GM12878 (cell line): ENCODE results near the gene COMMD7. TPM values are rescaled to one million over a fixed set of nuclear protein-coding genes. Genes with fewer than 3 reads are reported as not detected.

ENCODE experiments used
- ATF2 ChIP-seq: IDR thresholded peaks from 2 replicates; pipeline ENCODE4 v1.6.1; 2012; ENCODE audit warnings: low read length, inconsistent platforms
- BACH1 ChIP-seq: fragments of 450-650 bp; IDR thresholded peaks from 2 replicates; pipeline ENCODE4 v1.6.1; 2017; ENCODE audit warnings: mild to moderate bottlenecking, borderline replicate concordance
- CBFB ChIP-seq: IDR thresholded peaks from 2 replicates; pipeline ENCODE4 v1.6.1; 2016; ENCODE audit warnings: antibody characterized with exemption, low read depth
- E2F4 ChIP-seq: IDR thresholded peaks from 2 replicates; pipeline ENCODE4 v1.6.1; 2012; ENCODE audit warnings: low read depth, low read length, improper control_type of control experiment
- LARP7 ChIP-seq: fragments of 450-650 bp; IDR thresholded peaks from 2 replicates; pipeline ENCODE4 v1.6.1; 2017; ENCODE audit warnings: mild to moderate bottlenecking
- RAD21 ChIP-seq: IDR thresholded peaks from 2 replicates; pipeline ENCODE4 v1.6.1; 2011; ENCODE audit warnings: mild to moderate bottlenecking, low read depth, low read length, moderate library complexity; ENCODE audit not compliant: insufficient read depth
- RCOR1 ChIP-seq: conservative IDR thresholded peaks from 2 replicates; pipeline ENCODE4 v1.6.1; 2012; ENCODE audit warnings: low read depth, low read length, improper control_type of control experiment
- STAT3 ChIP-seq: IDR thresholded peaks from 2 replicates; pipeline ENCODE4 v1.6.1; 2011; ENCODE audit warnings: low read depth, low read length, improper control_type of control experiment
- polyA plus RNA-seq, 11 experiments: library from polyadenylated mRNA; depleted of rRNA in 4 of 11; unstranded in 6 of 11; stranded (reverse) in 5 of 11; fragments of >200 nt; fragmentation: Nextera tagmentation in 4 of 11; fragmentation: Illumina TruSeq in 1 of 11; extraction: Ambion mirVana in 4 of 11; extraction: Trizol in 1 of 11; gene quantifications; 1 replicate in 1 of 11; 2 replicates in 10 of 11; pipeline versions ENCODE4 v1.2.1 to v1.2.3, GENCODE V29; 2011 to 2016; ENCODE audit warnings: inconsistent platforms in 2 of 11, missing spikeins in 2 of 11, low read depth in 1 of 11
- total RNA-seq, 4 experiments: library from RNA; depleted of rRNA in 3 of 4; stranded (reverse); fragments of >200 nt in 3 of 4; fragmentation: Illumina TruSeq in 1 of 4; extraction: Trizol in 1 of 4; gene quantifications; 2 replicates each; pipeline versions ENCODE4 v1.2.1 to v1.2.3, GENCODE V29; 2013 to 2021
- TF ChIP-seq, protein P1 (sequence below): fragments of 450-650 bp; formaldehyde crosslinking; IDR thresholded peaks from 2 replicates; pipeline ENCODE4 v1.4.0; 2022; ENCODE audit warnings: mild to moderate bottlenecking, moderate library complexity
- TF ChIP-seq, protein P2 (sequence below): fragments of 450-650 bp; IDR thresholded peaks from 2 replicates; pipeline ENCODE4 v1.6.1; 2017; ENCODE audit warnings: mild to moderate bottlenecking, moderate library complexity

COMMD7 gene
- total and polyA plus RNA-seq, 10 of the 15 experiments (the other 5 are each of a cell fraction or from before 2014, with no cell fraction given): 9.1 to 61.0 (median 27.7) TPM

DNA sequence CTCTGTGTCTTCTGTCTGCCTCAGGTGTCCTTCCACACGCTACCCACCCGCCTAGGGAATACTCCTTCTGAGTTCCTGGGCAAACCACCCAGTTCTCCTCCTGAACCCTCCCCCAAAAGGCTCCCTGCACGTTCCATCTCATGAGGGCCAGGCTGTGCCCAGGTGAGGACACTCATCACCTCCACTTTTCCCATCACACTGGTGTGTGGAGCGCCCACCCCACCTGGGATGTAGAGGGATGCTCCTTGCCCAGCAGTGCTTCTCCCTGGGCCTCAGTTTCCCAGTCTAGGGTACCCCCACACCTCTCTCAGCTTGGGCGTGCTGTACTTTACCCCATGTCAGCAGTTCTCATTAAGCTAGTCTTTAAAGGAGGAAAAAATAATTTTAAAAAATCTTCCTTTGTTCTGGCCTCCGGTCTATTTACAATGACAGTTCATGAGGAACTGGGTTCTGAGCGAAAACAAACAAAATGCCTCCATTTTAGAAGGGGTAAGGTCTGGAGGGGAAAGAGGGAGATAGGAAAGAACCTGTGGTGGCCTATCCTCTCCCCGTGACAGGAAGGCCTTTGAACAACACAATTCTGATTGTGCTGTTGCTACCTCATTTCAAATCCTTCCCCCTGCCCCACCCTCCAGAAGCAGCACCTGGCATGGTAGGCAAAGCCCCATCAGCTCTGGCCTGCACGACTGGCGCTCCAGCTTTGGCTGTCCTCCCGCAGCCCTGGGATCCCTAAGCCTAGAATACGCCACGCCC lies 67.9 kb downstream of the COMMD7 start (continued):
- TF ChIP-seq, protein P1, sequence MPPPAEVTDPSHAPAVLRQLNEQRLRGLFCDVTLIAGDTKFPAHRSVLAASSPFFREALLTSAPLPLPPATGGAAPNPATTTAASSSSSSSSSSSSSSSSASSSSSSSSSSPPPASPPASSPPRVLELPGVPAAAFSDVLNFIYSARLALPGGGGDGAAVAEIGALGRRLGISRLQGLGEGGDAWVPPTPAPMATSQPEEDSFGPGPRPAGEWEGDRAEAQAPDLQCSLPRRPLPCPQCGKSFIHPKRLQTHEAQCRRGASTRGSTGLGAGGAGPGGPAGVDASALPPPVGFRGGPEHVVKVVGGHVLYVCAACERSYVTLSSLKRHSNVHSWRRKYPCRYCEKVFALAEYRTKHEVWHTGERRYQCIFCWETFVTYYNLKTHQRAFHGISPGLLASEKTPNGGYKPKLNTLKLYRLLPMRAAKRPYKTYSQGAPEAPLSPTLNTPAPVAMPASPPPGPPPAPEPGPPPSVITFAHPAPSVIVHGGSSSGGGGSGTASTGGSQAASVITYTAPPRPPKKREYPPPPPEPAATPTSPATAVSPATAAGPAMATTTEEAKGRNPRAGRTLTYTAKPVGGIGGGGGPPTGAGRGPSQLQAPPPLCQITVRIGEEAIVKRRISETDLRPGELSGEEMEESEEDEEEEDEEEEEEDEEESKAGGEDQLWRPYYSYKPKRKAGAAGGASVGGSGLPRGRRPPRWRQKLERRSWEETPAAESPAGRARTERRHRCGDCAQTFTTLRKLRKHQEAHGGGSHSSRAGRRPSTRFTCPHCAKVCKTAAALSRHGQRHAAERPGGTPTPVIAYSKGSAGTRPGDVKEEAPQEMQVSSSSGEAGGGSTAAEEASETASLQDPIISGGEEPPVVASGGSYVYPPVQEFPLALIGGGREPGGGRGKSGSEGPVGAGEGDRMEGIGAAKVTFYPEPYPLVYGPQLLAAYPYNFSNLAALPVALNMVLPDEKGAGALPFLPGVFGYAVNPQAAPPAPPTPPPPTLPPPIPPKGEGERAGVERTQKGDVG (CRISPR knock-in tag): no peak
- TF ChIP-seq E2F4: no peak
- no peak for TF ChIP-seq RCOR1
- no peak for TF ChIP-seq ATF2
- TF ChIP-seq LARP7: no peak
- TF ChIP-seq RAD21: no peak
- TF ChIP-seq CBFB: no peak
- no peak for TF ChIP-seq BACH1
- no peak for TF ChIP-seq STAT3
- TF ChIP-seq, protein P2, sequence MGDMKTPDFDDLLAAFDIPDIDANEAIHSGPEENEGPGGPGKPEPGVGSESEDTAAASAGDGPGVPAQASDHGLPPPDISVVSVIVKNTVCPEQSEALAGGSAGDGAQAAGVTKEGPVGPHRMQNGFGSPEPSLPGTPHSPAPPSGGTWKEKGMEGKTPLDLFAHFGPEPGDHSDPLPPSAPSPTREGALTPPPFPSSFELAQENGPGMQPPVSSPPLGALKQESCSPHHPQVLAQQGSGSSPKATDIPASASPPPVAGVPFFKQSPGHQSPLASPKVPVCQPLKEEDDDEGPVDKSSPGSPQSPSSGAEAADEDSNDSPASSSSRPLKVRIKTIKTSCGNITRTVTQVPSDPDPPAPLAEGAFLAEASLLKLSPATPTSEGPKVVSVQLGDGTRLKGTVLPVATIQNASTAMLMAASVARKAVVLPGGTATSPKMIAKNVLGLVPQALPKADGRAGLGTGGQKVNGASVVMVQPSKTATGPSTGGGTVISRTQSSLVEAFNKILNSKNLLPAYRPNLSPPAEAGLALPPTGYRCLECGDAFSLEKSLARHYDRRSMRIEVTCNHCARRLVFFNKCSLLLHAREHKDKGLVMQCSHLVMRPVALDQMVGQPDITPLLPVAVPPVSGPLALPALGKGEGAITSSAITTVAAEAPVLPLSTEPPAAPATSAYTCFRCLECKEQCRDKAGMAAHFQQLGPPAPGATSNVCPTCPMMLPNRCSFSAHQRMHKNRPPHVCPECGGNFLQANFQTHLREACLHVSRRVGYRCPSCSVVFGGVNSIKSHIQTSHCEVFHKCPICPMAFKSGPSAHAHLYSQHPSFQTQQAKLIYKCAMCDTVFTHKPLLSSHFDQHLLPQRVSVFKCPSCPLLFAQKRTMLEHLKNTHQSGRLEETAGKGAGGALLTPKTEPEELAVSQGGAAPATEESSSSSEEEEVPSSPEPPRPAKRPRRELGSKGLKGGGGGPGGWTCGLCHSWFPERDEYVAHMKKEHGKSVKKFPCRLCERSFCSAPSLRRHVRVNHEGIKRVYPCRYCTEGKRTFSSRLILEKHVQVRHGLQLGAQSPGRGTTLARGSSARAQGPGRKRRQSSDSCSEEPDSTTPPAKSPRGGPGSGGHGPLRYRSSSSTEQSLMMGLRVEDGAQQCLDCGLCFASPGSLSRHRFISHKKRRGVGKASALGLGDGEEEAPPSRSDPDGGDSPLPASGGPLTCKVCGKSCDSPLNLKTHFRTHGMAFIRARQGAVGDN: no peak
- TF ChIP-seq, all 136 proteins: peak for 0
